Gastroesophageal sphincter (tissue), 3 donors: Measurements from ENCODE around the gene PARD3B.

Source experiments
- EP300 ChIP-seq: sonication (generic); formaldehyde crosslinking; IDR thresholded peaks from one replicate; pipeline ENCODE4 v1.6.1; 2017; ENCODE audit warnings: antibody characterized with exemption, mild to moderate bottlenecking
- POLR2AphosphoS5 ChIP-seq: sonication (generic); formaldehyde crosslinking; IDR thresholded peaks from one replicate; pipeline ENCODE4 v1.6.1; 2017; ENCODE audit warnings: antibody characterized with exemption
- TF ChIP-seq, protein P1 (sequence below), 4 experiments: fragments of 200-600 bp in 2 of 4; fragments of 450-650 bp in 2 of 4; sonication (generic) in 1 of 4; IDR thresholded peaks; one replicate each; pipeline ENCODE4 v1.5.1; 2017 to 2019; ENCODE audit warnings: antibody characterized with exemption in 4 of 4, mild to moderate bottlenecking in 2 of 4, moderate library complexity in 2 of 4

DNA sequence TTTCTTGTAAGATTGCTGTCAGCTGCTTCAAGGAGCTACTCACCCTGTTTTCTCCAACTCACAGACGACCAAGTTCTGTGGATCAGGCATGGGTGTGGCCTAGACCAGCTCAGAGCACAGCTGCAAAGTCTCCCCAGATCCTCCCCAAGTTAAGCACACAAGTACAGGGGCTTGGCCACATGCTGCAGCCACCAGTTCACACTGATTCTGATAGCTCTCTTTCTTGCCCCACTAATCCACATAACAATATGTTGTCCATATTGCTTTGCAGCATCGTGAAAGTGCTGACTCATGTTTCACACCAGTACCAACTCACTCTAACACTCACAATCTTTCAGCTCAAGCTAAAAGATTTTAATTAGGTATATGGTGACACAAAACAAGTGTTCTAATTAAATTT is 437.0 kb downstream of the PARD3B start:
- TF ChIP-seq, protein P1, sequence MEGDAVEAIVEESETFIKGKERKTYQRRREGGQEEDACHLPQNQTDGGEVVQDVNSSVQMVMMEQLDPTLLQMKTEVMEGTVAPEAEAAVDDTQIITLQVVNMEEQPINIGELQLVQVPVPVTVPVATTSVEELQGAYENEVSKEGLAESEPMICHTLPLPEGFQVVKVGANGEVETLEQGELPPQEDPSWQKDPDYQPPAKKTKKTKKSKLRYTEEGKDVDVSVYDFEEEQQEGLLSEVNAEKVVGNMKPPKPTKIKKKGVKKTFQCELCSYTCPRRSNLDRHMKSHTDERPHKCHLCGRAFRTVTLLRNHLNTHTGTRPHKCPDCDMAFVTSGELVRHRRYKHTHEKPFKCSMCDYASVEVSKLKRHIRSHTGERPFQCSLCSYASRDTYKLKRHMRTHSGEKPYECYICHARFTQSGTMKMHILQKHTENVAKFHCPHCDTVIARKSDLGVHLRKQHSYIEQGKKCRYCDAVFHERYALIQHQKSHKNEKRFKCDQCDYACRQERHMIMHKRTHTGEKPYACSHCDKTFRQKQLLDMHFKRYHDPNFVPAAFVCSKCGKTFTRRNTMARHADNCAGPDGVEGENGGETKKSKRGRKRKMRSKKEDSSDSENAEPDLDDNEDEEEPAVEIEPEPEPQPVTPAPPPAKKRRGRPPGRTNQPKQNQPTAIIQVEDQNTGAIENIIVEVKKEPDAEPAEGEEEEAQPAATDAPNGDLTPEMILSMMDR (IDR thresholded peaks at IDR 0.05), result no peak
- TF ChIP-seq EP300, result no peak
- no peak for TF ChIP-seq POLR2AphosphoS5
